GM12874 (cell line): ENCODE measurements around the gene YBEY.

ENCODE experiments used
- CTCF ChIP-seq: IDR thresholded peaks from 2 replicates; pipeline ENCODE4 v1.5.1; 2011; ENCODE audit warnings: low read depth, mild to moderate bottlenecking, control low read depth, low read length, moderate library complexity; ENCODE audit not compliant: insufficient read depth

YBEY gene

GRCh38 chr21:46344219-46344915 lies 58.2 kb downstream of the YBEY start:
- no peak for TF ChIP-seq CTCF

GRCh38 chr21:46345861-46346260 lies 59.7 kb downstream of the YBEY start:
- no peak for TF ChIP-seq CTCF

GRCh38 chr21:46346296-46347202 lies 60.4 kb downstream of the YBEY start:
- no peak for TF ChIP-seq CTCF

- TF ChIP-seq CTCF, result no peak
Measured at GRCh38 chr21:46347203-46347550, 61.0 kb downstream of the YBEY start.
